ELR (cell line): ENCODE data around the gene PLA1A.
"Not testable (repeated sequence)": the region's sequence is repeated elsewhere in the genome, so short reads cannot be mapped to it uniquely, and the experiment has no call there.

Experiments
- DNase-seq: peaks from one replicate; pipeline ENCODE4 v3.0.0-alpha.2; 2015; ENCODE audit warnings: low read depth

PLA1A gene

DNA sequence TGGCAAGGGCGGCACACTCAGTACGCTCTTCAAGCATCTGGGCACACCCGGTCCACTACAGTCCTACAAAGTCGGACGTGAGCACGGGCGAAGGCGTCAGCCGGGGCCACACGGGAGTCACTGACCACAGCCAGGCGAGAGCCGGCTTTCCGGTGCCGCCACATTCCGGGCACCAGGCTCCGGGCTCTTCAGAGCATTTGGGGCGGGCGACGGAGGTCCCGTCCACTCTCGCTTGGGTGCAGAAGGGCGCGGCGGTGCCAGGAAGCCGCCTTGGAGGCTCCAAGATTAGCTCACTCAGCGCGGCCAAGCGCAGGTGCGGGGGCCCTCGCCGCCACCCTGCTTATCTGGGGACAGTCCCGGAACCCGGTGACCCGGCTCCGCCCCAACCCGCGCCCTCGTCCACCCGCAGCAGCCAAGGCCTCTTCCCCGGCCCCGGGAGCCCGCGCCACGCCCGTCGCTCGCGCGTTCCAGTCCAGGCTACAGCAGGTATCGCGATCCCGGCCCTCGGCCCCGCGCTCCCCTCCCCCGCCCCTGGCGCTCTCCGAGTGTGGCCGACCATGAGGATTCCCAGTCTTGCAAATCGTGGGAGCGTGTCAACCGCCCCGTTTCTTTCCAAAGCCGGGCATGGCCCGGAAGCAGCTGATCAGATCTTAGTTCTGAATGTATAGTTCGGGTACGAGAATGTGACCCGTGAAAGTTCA lies 18.2 kb upstream of the PLA1A start, which contains the start of gene ADPRH:
ADPRH (plus strand) TSS at position 127 of the 701 bp plus-strand sequence. CDS start 2,678 bp downstream, outside the sequence.
- peak; percentile 73 for DNase-seq

DNA sequence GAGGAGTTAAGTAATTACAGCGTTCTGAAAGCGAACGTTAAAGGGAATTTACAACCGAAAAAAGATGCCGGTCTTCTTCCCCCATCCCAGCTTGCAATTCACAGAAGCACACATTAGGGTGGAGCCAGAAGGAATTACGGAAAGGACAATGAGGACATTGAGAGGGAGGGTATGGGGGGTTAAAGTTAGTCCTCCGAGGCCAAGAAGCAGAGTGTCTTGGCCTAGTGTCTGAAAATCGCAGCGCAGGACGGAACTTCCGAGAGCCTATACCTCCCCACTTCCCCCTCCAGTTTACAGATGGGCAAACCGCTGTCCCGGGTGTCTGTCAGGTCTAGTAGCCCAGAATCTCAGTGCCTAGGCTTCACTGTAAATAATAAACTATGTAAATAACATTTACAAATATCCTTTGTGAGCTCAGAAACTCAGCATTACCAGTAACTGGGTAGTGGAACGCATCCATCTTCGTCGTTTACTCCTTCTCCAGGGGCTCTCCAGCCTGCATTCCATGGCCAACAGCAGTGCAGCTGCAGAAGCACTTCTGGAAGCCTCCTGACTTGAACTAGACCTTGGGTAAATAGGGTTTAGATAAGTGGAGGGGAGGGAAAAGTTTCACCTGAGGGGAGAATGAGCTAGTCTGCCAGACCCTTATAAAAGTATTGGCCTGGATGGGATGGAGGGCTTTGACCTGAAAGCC lies 17.5 kb upstream of the PLA1A start:
- peak; percentile 21 for DNase-seq

- DNase-seq, result peak; percentile 40
Measured at GRCh38 chr3:119582178-119582577, 15.5 kb upstream of the PLA1A start.

GRCh38 chr3:119585208-119585607 lies 12.5 kb upstream of the PLA1A start:
- DNase-seq, result no peak

- no peak for DNase-seq
Measured at GRCh38 chr3:119585856-119586570, 11.7 kb upstream of the PLA1A start.

- no peak for DNase-seq
Measured at GRCh38 chr3:119586733-119587172, 10.9 kb upstream of the PLA1A start.

- no peak for DNase-seq
Measured at GRCh38 chr3:119588112-119588511, 9.6 kb upstream of the PLA1A start.

GRCh38 chr3:119589102-119589773 lies 8.4 kb upstream of the PLA1A start:
- no peak for DNase-seq

- no peak for DNase-seq
Measured at GRCh38 chr3:119590706-119591105, 7.0 kb upstream of the PLA1A start.

GRCh38 chr3:119592861-119593260 lies 4.8 kb upstream of the PLA1A start:
- no peak for DNase-seq

DNA sequence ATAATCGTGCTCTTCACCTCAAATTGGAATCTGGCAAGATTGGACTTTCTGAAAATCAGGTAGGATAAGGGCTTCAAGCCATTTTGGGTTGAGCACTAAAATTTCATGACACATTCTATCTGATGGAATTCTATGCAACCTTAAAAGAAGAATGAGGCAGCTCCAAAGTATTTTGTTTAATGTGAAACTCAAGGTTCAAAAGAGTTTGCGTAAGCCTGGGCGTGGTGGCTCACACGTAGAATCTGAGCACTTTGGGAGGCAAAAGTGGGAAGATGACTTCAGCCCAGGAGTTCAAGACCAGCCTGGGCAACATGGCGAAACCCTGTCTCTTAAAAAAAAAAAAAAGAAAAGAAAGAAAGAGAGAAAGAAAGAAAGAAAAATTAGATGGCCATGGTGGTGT lies 3.6 kb upstream of the PLA1A start:
- no peak for DNase-seq

- not testable (repeated sequence) for DNase-seq
Measured at GRCh38 chr3:119594929-119595328, 2.8 kb upstream of the PLA1A start.

DNA sequence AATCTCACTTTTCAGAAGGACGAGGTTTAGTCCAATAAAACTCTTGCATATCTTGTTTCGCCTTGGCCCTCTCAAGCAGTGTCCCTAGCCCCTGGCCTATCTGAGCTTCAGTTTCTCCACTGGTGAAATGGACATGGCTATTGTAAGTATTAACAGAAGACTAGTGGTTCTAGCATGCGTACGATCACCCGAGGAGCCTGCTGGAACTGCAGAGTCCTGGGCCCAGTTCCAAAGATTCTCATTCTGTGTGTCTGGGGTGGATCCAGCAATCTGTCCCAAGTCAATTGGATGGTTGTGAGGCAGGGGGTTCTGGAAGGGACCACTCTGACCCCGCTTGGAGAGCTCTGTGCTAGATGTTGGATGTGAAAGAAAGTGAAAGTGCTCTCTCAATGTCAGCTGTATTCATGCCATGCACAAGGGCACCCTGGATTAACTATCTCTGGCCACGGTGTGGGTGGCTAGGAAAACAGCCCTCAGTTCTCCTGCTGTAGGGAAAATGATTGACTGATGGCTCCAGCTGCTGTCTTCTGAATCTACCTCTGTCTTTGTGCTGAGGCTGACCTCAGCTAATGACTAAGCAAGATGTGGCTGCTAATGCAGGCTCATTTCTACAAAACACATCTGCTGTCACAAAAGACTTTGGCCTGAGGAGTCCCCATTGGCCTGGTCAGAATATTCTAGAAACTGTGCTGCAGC lies 1.9 kb upstream of the PLA1A start:
- no peak for DNase-seq

DNA sequence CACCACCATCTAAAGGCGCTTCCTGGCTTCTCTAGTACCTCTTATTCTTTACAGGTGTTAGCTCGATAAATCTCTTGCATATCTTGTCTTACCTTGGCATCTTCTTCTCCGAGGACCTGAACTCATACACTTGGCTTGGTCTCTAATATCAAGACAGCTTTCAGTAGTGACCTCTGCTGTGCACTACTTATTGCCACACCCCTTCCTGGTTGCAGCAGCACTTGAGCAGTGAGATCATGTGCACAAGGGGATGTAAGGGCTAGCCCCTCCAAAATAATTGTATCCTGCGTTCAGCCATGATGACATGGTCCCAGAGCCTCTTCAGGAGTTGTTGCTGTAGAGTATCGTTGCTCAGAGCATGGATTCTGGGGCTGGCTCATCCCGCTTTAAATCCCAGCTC lies 1.3 kb upstream of the PLA1A start:
- no peak for DNase-seq

DNA sequence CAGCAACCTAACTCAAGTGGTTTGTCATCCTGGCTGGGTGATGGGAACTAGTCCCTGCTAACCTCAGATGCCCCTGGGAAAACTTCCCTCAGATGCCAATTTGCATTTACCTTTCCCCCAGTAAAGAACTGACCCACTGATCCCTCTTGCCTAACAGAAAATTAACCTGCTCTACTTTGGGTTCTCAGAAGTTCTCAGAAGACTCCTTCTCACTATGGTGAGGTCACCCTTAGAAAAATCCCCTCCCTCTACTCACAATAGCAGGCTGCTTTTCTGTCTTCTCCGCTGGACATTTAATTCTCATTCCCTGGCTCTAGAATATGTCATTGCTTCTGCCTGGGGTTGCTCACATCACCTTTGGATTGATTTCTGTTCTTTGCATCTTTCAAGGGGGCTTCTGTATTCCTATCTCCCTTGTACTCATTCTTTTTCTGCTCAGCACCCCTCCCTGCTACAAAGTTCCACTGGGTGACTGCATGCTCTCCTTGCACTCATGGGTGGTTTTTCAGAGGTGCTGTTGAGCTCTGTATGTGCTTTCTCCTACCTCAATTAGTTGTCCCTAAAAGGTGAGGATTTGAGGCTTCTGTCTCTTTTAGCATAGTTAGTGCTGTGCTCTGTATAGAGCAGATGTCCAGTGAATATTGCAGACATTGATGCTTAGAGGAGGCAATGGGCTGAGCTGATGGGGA lies 869 bp downstream of the PLA1A start:
- no peak for DNase-seq

- DNase-seq, result no peak
Measured at GRCh38 chr3:119599558-119600174, 2.0 kb downstream of the PLA1A start.

GRCh38 chr3:119600732-119601131 lies 3.0 kb downstream of the PLA1A start:
- peak; percentile 25 for DNase-seq

- no peak for DNase-seq
Measured at GRCh38 chr3:119601154-119601553, 3.5 kb downstream of the PLA1A start.

DNA sequence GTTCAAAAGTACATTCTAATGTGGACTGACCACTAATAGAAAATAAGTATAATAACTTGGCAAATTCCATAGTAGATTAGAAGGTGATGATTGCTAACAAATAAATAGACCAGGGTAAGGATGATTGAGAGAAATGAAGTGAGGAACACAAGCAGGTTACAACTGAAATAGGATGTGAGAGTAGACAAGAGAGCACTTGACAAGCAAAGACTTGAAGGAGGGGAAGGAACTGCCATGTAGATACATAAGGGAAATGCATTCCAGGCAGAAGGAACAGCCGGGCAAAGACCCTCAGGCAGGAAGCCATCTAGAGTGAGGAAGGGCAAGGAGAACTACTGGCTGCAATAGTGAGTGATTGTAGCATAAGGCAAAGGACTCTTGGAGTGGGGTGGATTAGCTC lies 5.0 kb downstream of the PLA1A start:
- DNase-seq, result no peak

GRCh38 chr3:119604878-119605277 lies 7.2 kb downstream of the PLA1A start:
- DNase-seq, result peak; percentile 70
